Erythroblast (primary cell): ENCODE data around the gene HIP1.
"Not testable (repeated sequence)": the region's sequence is repeated elsewhere in the genome, so short reads cannot be mapped to it uniquely, and the experiment has no call there.

Experiments
- DNase-seq, 2 experiments: peaks; one replicate each; lab custom pipeline; 2025; lab: John Stamatoyannopoulos, UW
- GATA1 ChIP-seq: IDR thresholded peaks from 2 replicates; pipeline ENCODE4 v1.6.1; 2011; ENCODE audit warnings: low read depth, mild to moderate bottlenecking, control low read depth, low read length, moderate library complexity
- POLR2A ChIP-seq: IDR thresholded peaks from 2 replicates; pipeline ENCODE4 v1.6.1; 2011; ENCODE audit warnings: mild to moderate bottlenecking, low read length

The HIP1 gene

DNA sequence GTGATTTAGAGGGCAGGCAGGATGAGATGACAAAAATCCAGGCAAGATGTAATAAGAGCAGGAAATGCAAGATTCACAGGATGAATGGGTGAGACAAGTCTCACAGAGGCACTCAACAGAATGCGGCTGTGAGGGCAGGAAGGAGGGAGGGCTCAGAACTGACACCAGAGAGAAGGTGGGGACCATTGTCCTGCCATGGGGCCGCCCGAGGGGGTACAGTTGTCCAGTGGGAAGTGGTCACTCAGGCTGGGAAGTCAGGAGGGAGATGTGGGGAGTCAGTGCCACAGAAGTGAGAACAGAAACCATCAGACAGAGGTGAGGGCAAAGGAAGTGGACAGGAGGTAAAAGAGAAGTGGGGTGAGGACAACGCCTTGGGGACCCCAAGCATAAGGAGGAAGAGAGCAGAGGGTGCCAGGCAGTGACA lies 8.9 kb downstream of the HIP1 start:
- TF ChIP-seq GATA1 (no peak), POLR2A (no peak)
- no peak for DNase-seq

DNA sequence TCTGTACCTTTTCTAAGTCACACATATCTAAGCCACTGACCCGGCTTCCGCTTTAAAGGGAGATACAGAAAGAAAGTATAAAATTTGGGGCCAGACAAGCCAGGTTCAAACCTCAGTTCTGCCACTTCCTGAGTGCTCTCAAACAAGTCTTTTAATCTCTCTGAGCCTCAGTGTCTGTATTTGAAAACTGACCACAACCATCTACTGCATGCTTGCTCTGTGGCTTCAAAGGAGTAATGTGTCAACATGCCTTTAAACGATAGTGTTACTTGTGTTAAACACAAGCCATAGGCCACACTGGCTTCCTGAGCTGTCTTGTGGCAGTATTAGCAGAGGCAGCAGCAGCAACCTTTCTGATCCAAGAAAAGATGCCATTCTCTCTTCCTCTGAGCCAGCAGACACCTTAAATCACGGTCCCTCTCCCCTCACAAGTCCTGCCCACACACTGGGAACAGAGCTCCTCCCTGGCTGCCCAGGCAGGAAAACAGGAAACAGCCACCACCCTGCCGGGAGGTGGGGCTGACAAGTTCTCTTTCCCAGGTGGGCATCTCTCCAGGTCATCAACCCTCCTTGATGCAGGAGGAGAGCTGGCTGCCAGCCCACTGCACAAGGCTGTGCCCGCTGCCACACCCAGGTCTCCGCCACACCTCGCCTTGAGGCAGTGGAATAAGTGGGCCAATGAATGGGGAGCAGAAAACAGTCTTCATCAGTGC lies 10.7 kb downstream of the HIP1 start:
- TF ChIP-seq GATA1, result no peak
- no peak for TF ChIP-seq POLR2A
- no peak for DNase-seq

DNA sequence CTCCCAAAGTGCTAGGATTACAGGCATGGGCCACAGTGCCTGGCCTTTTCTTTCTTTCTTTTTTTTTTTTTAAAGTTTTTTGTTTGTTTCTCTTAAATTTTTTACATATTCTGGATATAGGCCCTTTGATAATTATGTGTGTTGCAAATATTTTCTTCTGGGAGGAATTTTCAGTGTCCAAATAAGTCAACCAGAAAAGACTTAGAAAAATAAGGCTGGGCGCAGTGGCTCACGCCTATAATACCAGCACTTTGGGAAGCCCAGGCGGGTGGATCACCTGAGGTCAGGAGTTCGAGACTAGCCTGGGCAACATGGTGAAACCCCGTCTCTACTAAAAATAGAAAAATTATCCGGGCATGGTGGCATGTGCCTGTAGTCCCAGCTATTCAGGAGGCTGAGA lies 11.4 kb downstream of the HIP1 start:
- not testable (repeated sequence) for DNase-seq

DNA sequence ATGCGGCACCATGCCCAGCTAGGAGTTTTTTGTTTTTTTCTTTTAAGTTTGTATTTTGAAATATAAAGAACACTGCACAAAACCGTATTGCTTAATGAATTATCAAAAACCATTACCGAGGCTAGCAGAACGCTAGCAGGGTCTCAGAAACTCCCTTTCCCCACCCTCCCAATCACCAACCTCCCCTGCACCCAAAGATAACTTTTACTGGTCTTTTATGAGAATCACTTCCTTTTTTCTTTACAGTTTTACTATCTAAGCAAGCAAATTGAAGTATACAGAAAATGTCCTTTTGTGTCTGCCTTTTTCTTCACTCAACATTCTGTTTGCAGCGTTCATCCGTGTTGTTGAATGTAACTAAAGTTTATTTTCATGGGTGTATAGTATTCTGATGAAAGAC lies 13.4 kb downstream of the HIP1 start:
- DNase-seq, result no peak
- no peak for TF ChIP-seq POLR2A
- no peak for TF ChIP-seq GATA1

DNA sequence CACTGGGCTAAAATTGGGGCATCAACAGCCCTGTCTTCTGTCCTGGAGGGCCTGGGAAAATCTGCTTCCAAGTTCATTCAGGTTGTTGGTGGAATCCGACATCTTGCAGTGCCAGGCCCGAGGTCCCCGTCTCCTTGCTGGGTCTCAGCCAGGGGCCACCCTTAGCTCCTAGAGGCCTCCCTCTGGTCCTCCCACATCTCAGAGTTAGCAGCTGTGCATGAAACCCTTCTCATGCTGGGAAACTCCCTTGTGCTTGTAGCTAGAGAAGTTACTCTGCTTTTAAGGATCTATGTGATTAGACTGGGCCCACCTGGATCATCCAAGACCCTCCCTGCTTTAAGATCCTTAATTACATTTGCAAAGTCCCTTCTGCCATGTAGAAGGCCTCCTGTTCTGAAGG lies 15.3 kb downstream of the HIP1 start:
- no peak for DNase-seq
- TF ChIP-seq POLR2A (no peak), GATA1 (no peak)

DNA sequence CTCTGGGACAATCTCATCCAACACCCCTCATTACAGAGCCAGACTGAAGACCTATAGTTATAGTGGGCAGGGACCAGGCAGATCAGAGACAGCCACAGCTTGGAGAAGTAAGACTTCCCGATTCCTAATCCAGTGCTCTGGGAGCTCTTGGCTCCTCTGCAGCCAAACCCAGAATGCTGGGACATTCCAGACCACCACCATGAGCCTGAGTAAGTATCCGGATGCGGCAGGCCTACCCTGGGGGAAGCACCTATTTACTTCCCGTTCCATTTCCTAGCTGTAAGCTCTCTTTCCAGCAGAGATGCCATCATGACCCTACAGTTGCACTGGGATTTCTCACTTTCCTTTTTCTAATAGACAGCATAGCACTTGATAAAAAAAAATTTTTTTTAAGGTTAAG lies 16.4 kb downstream of the HIP1 start:
- TF ChIP-seq GATA1 (no peak), POLR2A (no peak)
- DNase-seq, result no peak

DNA sequence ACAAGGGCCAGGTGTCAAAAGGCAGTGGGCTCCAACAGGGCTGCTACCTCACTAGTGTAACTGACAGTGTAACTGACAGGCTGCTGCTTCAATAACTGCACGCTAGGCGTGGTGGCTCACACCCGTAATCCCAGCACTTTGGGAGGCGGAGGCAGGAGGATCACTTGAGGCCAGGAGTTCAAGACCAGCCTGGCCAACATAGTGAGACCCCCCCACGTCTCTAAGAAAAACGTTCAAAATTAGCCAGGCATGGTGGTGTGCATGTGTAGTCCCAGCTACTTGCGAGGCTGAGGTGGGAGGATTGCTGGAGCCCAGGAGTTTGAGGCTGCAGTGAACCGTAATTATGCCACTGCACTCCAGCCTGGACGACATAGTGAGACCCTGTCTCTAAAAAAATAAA lies 16.8 kb downstream of the HIP1 start:
- DNase-seq, result not testable (repeated sequence)

DNA sequence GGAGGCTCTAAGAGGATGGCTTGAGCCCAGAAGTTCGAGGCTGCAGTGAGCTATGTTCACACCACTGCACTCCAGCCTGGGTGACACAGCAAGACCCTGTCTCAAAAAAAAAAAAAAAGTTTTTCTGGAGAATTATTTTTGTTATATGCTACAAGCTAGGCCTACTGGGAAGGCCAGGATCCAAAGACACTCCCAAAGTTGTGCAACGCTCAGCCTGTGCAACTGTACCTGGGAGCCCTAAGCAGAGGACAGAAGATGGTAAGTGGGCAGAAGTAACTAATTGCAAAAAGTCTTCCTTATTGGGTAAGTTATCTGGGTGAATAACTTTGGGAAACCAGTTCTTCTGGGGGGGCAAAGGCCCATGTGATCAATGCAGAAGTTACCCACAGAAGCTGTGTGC lies 17.3 kb downstream of the HIP1 start:
- no peak for DNase-seq
- TF ChIP-seq GATA1 (no peak), POLR2A (no peak)

DNA sequence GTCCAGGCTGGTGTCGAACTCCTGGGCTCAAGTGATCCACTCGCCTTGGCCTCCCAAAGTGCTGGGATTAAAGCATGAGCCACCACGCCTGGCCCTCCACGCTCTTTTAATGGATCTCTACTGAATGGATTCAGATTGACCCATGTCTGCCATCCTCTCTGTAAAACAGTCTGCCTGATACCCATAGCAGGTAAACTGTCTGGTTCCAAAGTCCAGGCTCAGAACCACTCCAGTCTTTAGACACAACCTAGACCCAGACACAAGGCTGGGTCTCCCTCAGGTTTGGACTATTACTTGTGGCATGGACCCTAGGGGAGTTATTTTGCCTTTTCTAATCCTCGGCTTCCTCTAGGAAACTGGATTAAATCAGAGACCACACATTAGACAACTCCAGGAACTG lies 19.1 kb downstream of the HIP1 start:
- DNase-seq, result no peak

DNA sequence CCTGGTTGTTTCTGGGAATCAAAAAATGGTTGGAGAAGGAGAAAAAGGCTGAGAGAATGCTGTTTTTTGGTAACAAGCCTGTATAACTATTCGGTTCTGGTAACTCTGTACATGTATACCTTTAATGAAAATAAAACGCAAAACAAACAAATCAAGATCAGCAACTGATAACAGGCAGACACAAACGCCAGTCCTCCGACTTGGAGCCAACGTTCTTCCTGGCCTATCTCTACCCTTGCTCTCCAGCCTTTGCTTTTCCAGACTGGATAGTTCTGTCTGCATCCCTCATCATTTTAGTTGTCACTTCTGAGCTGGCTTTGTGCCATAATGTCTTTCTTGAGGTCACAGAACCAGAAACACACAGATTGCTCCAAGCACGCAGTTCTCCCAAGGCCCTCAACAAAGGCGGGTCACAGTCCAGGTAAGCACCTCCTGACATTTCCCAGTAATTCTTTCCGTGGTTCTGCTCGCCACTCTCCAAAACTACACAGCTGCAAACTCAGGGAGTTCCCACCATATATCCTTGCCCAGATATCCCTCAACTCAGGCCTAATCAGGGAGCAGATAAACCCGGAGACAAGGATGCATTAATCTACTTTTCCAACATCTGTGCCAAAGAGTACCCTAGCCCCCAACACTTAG lies 20.2 kb downstream of the HIP1 start:
- DNase-seq, result no peak
- TF ChIP-seq GATA1 (no peak), POLR2A (no peak)

More for the DNA sequence above, 19.1 kb downstream of the HIP1 start:
- TF ChIP-seq POLR2A (no peak), GATA1 (no peak)

DNA sequence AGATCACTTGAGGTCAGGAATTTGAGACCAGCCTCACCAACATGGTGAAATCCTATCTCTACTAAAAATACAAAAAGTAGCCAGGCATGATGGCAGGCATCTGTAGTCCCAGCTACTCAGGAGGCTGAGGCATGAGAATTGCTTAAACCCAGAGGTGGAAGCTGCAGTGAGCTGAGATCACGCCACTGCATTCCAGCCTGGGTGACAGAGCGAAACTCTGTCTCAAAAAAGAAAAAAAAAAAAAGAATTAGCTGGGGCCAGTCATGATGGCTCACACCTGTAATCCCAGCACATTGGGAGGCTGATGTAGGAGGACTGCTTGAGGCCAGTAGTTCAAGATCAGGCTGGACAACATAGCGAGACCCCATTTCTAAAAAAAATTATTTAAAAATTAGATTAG lies 21.0 kb downstream of the HIP1 start:
- DNase-seq, result not testable (repeated sequence)

DNA sequence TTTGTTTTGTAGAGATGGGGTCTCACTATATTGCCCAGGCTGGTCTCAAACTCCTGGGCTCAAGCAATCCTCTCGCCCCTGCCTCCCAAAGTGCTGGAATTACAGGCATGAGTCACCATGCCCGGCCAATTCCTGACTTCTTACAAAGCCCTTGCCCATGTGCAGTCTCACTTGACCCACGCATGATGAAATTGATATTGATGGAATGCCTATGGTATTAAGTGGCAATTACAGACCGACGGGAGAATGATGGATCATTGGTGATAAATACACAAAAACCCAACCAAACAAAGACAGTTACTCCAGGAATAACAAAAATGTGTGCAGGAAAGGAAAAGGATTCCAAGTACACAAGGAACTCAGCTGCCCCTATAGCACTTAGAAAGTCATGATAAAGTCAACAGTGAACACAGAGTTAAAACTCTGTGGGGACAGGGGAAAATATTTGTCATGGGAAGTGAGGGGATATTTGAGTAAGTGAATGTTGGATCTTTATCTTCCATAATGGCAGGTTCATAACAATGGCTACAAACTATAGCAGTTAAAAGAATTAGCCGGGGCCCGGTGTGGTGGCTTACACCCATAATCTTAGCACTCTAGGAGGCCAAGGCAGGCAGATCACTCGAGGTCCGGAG lies 21.6 kb downstream of the HIP1 start:
- TF ChIP-seq POLR2A, result no peak
- no peak for TF ChIP-seq GATA1

DNA sequence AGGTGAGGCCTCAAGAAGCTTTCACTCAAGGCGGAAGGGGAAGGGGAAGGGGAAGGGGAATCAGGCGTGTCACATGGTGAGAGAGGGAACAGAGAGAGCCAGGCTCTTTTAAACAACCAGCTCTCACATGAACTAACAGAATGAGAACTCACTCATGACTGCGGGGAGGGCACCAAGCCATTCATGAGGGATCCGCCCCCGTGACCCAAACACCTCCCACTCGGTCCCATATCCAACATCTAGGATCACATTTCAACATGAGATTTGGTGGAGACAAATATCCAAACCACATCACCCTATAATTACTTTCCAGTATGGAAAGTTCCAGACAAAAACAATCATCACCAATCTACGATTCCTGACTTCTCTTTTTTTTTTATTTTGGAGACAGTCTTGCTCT lies 22.9 kb downstream of the HIP1 start:
- no peak for DNase-seq
- no peak for TF ChIP-seq GATA1
- no peak for TF ChIP-seq POLR2A

More for the DNA sequence above, 21.6 kb downstream of the HIP1 start:
- no peak for DNase-seq

DNA sequence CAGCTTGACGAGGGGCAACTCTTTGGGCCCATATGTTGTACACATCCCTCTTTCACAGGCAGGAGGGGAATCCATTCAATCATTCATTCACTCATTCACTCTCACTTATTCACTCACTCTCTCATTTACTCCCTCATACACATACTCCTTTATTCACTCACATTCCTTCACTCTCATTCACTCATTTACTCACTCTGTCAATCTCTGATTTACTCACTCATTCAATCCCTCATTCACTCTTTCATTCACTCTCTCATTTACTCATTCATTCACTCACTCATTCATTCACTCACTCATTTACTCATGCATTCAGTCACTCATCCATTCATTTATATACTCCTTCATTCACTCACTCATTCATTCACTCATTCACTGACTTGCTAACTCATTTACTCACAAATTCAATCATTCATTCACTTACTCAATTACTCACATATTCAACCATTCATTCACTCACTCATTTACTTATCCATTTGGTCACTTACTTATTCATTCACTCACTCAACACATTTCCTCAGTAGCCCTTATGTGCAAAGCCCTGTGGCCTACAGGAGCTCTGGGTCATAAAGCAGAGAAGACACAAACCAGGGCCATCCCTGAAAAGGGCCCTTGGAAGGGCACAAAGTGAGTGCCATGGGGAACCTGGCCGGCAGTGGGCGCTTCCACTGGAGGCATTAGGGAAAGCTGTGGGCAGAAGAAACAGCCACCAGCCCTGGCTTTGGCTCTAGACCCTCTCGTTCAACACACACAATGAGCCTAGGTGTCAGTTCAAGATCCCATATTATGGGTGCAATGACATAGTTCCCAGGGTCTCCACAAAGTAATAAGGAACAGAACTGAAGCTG lies 26.0 kb downstream of the HIP1 start:
- TF ChIP-seq GATA1 (no peak), POLR2A (no peak)
- no peak for DNase-seq
